Testis (tissue), 3 donors: ENCODE measurements around the gene SRGAP1. TPM values are rescaled to one million over a fixed set of nuclear protein-coding genes. Genes with fewer than 3 reads are reported as not detected.

Experiments used
- DNase-seq: peaks from one replicate; pipeline ENCODE4 v3.0.0-alpha.2; 2019
- H3K27ac ChIP-seq, 2 donors: fragments of 200-600 bp; sonication (generic); one replicate each; pipeline ENCODE4 v1.5.1; 2019
- H3K27me3 ChIP-seq: fragments of 200-600 bp; sonication (generic); one replicate; pipeline ENCODE4 v1.5.1; 2019
- H3K36me3 ChIP-seq: fragments of 200-600 bp; sonication (generic); one replicate; pipeline ENCODE4 v1.5.1; 2017; ENCODE audit warnings: low read depth; ENCODE audit errors: missing control alignments
- H3K4me1 ChIP-seq: fragments of 200-600 bp; sonication (generic); one replicate; pipeline ENCODE4 v1.5.1; 2019
- H3K4me3 ChIP-seq, 2 donors: fragments of 200-600 bp; sonication (generic); one replicate each; pipeline ENCODE4 v1.5.1; 2017 to 2019
- H3K9me3 ChIP-seq: fragments of 200-600 bp; sonication (generic); one replicate; pipeline ENCODE4 v1.5.1; 2017
- CTCF ChIP-seq, 3 experiments: fragments of 450-650 bp in 2 of 3; fragments of 200-600 bp in 1 of 3; sonication (generic) in 1 of 3; IDR thresholded peaks; one replicate each; pipeline ENCODE4 v1.5.1; 2016 to 2019; ENCODE audit warnings: antibody characterized with exemption in 3 of 3, mild to moderate bottlenecking in 2 of 3, moderate library complexity in 1 of 3
- POLR2A ChIP-seq: fragments of 450-650 bp; IDR thresholded peaks from one replicate; pipeline ENCODE4 v1.6.1; 2017; ENCODE audit warnings: antibody characterized with exemption, mild to moderate bottlenecking, moderate library complexity
- WGBS, 2 donors: methylation state at CpG; one replicate each; pipeline ENCODE4 v1.1.5; 2018; 5-methylcytosine and 5-hydroxymethylcytosine counted together
- intact Hi-C: fragments of 100-400 bp; cut with DNase I; formaldehyde crosslinking; loops from one replicate; pipeline ENCODE4 v1.15.1; 2023; ENCODE audit warnings: low total_unique reads
- polyA plus RNA-seq: library from polyadenylated mRNA; stranded (reverse); fragments of 350-450 nt; fragmentation: Illumina TruSeq; extraction: RNeasy Lipid Tissue Mini Kit (QIAGEN cat#74804); gene quantifications from one replicate; pipeline ENCODE4 v1.2.3, GENCODE V29; 2014; ENCODE audit warnings: low read depth, low replicate concordance; ENCODE audit not compliant: insufficient read depth
- total RNA-seq, 2 donors: library from RNA; depleted of rRNA; stranded (reverse); fragments of >200 nt; gene quantifications; one replicate each; pipeline ENCODE4 v1.2.3, GENCODE V29; 2016

Gene SRGAP1
- total and polyA plus RNA-seq, 3 donors from 2014 or later, result 9.4 to 47.2 (median 26.9) TPM

DNA sequence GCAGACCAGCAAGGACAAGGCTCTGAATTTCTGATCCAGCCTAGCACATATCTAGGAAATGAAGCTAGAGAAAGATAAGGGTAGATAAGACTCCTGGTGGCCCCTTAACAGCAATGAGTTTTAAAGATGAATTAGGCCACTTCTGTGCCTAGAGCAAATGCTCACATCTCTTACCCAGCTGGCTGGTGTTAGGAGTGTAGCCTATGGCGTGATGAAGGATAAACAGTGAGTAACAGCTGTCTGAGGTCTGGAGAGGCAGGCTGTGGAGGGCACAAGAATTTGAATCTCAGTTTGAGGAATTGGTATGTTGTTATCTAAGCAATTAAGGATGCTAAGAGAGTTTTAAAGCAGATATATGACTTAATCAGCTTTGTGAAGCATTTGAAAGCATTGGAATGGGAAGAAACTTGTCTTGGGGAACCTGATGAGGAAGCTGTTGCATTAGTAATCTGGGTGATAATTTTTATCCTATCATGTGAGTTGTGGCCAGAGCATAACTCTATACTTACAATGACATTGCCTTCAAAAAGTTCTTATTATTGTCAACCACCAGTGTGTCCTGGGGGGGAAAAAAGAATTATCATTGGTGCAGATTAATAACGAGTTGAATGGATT, 161.8 kb downstream of the SRGAP1 start:
- Histone ChIP-seq H3K4me1 (peaks cover 3% of the 10 kb centered on the region), H3K36me3 (no peaks in the 10 kb centered on the region), H3K4me3 (no peak overlapping the region), H3K27me3 (no peaks in the 10 kb centered on the region), H3K9me3 (no peaks in the 10 kb centered on the region), H3K27ac (no peak overlapping the region)
- no peak for TF ChIP-seq CTCF (IDR thresholded peaks at IDR 0.05)
- no peak for TF ChIP-seq POLR2A
- no peak for DNase-seq
- 71 to 91% methylated on average over 2 of the region's 2 CpGs for WGBS, 2 donors
- intact Hi-C loops, result no loop called here

DNA sequence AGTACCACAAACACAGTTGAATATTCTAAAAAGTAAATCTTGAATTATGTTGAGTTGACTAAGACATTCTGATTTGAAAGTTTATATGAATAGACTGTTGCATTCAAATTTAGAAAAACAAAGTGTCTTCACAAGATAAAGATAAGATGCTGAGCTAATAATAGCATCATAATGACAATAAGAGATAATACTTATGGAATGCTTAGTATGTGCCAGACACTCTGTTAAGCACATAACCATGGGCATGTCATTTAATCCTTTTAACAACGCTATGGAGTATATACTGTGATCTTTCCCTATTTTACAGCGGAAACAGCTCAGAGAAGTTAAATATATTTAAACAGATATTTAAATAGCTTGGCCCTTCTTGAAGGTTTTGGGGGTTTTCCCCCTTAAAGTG, 163.4 kb downstream of the SRGAP1 start:
- H3K36me3 ChIP-seq, result no peaks in the 10 kb centered on the region
- TF ChIP-seq CTCF (IDR thresholded peaks at IDR 0.05), result no peak
- TF ChIP-seq POLR2A, result no peak
- no peaks in the 10 kb centered on the region for H3K27me3 ChIP-seq
- H3K27ac ChIP-seq, result peak overlapping the region in 1 of 2 donors; percentile 33
- DNase-seq, result no peak
- peaks cover 3% of the 10 kb centered on the region for H3K4me1 ChIP-seq
- 81 to 93% methylated on average over 2 of the region's 2 CpGs for WGBS, 2 donors
- no peak overlapping the region for H3K4me3 ChIP-seq
- H3K9me3 ChIP-seq, result no peaks in the 10 kb centered on the region
- intact Hi-C loops, result no loop called here

DNA sequence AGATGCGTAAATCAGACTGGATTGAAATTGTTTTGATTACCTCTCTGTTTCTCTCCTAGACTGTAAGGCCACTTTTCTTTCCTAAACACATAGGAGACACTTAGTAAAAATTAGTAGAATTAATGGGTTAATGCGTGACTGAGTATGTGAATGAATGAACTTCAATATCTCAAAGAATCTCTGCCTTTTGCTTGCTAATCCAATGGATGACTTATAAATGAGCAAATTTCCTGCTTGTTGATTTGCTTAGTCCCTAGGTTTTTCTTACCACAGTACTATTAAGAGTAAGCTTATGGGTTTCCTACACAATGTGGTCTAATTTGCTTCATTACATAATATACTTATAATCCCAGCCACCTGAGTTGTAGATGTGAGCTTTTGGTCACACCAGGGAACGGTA, 164.1 kb downstream of the SRGAP1 start:
- intact Hi-C loops, result no loop called here
- H3K4me1 ChIP-seq, result peaks cover 3% of the 10 kb centered on the region
- no peak for TF ChIP-seq POLR2A
- TF ChIP-seq CTCF (IDR thresholded peaks at IDR 0.05), result no peak
- H3K4me3 ChIP-seq, result no peak overlapping the region
- no peaks in the 10 kb centered on the region for H3K27me3 ChIP-seq
- no peak for DNase-seq
- no peaks in the 10 kb centered on the region for H3K9me3 ChIP-seq
- 65 to 77% methylated on average over 3 of the region's 3 CpGs for WGBS, 2 donors
- H3K27ac ChIP-seq, result no peak overlapping the region
- H3K36me3 ChIP-seq, result no peaks in the 10 kb centered on the region

DNA sequence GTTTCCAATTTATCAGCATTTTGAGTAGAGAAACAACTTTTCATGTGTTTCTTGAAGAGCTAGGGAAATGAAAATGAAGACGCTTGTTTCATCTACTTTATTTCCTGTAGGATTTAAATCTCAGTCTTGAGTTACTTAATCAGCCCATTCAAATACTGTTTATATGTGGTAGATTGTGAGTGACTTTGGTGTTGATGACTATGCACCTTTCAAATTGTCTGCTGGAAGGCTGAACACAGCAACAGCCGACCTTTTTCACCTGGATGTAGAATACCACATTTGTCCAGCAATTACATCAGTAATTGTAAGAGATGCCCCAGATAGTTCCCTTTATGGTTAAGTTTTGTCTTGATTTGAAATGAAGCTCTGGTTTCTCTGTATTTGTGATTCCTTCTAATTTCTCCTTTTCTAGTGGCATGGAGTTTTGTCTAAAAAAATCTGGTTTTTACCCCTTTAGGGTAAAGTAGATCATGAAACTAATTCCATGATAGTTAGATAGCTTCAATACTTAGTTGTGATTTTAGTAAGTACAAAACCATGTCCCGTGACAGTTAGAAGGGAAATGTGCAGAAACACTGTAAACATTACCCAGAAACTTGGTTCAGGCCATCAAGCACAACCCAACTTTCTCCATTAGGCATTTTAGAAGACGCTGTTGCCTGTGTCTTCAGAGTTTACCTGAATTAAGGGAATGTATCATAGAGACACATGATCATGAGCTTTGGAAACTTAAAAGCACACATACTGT, 165.0 kb downstream of the SRGAP1 start:
- no peak for TF ChIP-seq POLR2A
- TF ChIP-seq CTCF (IDR thresholded peaks at IDR 0.05), result no peak
- intact Hi-C loops, result no loop called here
- peaks cover 3% of the 10 kb centered on the region for H3K4me1 ChIP-seq
- WGBS, 2 donors, result 92 to 93% methylated on average over 4 of the region's 4 CpGs
- no peaks in the 10 kb centered on the region for H3K9me3 ChIP-seq
- no peak for DNase-seq
- H3K27ac ChIP-seq, result no peak overlapping the region
- H3K4me3 ChIP-seq, result no peak overlapping the region
- H3K36me3 ChIP-seq, result no peaks in the 10 kb centered on the region
- no peaks in the 10 kb centered on the region for H3K27me3 ChIP-seq
